CD4-positive, alpha-beta T cell treated with Interleukin-6 for 4 hours (primary cell): ENCODE data around the gene ZNF423.

Source experiments
- DNase-seq: peaks from one replicate; pipeline ENCODE4 v3.0.0-alpha.2; 2020; ENCODE audit warnings: mixed read lengths

ZNF423 gene

DNA sequence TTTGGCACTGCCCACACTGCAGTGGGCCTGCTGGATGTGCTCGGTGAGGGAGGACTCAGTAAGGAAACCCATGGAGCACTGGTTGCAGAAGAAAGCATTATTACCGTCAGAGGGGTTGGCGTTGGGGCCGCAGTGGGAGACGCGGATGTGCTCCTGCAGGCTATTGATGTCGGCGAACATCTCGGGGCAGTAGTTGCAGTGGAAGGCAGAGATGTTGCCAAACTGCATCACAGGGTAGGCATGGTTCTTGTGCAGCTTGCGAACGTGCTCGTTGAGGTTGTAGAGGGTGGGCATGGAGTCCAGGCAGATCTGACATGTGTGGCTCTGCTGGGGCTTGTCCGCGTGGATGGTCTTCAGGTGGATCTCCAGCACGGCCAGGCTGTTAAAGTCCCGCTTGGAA lies 218.4 kb downstream of the ZNF423 start:
- DNase-seq = no peak

DNA sequence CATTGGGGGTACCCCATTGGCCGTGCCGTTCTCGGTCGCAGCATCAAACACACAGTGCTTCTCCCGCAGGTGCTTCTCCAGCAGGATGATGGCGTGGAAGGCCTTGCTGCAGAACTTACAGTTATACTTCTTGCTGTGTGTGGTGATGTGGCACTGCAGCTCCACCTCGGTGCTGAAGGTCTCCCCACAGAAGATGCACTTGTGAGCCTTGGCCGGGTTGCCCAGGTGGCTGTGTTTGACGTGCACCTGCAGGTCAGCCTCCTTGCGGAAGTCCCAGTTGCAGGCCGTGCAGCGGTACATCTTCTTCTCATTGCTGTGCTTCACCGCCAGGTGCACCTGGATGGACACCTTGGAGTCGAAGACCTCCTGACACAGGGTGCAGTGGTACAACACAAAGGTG lies 219.3 kb downstream of the ZNF423 start:
- DNase-seq = no peak

DNA sequence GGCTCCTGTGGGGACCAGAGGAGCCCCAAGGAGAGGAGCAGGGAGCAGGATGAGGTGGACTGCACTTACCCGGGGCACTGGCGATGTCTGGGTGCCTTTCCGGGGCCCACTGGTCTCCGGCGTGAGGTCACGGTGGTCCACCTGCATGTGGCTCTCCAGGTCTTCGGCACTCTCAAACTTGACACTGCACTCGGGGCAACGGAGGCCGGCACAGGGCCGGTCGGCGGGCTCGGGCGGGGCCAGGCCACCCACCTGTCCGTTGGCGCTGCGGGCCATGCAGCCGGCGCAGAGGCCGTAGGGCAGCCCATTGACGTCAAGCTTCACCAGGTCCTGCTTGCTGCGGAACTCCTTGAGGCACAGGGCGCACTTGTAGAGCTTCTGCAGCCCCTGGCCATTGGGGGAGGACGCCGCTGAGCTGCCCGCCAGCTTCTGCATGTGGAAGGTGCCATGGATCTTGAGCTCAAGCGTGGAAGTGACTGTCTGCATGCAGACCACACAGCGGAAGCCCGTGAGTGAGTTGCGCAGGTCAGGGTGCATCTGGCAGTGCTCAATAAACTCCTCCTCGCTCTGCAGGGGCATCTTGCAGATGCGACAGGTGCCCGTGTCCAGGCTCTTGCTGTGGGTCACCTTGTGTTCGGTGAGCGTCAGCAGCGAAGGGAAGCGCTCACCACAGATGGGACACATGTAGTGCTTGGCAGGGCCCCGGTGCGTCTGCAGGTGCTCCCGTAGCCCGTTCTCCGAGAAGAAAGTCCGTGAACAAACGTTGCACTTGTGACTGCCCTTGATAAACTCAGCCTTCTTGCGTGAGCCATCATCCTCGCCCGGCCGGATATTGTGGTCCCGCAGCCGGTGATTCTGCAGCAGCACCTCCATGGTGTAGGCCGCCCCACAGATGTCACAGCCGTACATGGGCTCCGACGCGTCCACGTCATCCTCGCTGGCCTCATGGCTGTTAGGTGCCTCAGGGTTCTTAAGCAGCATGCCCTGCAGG lies 220.0 kb downstream of the ZNF423 start:
- DNase-seq = no peak

DNA sequence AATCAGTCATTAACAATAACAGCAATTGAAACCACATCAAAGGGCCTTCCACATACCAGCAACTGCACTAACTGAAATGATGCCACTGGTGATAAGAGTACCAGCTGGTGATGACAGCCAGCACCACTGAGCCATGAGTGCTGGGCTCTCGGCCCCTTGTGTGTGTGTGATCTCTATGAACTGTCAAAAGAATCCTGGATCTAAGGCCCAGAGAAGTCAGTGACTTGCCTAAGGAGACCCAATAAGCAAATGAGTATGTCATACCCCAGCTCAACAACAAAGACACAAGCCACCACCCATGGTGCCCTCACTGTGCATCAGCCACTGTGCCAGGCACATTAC lies 220.9 kb downstream of the ZNF423 start:
- no peak for DNase-seq

DNA sequence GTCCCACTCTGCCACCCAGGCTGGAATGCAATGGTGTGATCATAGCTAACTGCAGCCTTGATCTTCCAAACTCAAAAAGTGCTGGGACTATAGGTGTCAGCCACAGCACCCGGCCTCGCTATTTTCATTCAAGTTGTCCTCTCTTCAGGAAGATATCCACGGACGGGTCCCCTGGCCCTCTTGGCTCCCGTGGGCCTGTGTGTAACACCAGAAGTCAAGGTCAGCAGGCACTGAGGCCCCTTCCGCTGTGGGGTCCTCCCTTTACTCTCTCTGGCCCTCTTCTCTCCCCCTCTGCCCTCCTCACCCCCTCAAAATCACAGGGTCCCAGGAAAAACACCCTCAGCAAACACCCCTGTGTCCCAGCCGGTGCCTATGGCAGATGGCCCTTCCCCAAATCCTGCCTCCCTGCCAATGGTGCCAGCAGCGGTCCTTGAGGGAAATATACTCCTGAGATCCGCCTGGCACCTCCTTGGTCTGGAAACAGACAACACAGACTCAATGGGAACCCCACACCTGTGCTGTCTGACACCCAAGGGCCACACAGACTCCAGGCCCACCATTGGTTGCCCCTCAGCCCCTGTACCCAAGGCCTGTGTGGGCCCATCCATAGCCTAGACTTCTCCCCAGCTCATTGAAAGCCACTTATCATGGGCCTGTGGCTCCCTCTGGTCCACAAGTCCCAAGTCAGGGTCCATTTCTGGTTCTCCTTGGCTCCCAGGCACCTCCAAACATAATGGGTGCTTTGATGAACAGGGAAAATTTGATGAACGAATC lies 221.5 kb downstream of the ZNF423 start:
- no peak for DNase-seq

DNA sequence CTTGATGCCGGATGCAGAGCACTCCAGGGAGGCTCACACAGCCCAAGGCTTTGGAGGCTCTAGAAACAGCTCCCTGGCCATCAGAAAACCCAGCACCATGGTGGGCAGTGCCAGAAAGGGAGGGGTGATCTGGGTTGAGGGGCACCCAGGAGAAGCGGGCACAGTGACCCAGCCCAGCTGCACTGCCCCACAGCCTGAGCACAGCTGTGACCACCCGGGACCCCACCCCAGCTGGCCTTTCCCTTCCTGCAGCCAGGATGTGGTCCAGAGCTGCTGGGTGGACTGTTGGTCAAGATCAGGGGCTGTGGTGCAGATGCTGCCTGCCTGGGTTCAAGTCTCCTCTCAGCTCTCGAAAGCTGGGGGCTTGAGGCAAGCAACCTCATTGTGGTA lies 223.1 kb downstream of the ZNF423 start:
- no peak for DNase-seq

DNA sequence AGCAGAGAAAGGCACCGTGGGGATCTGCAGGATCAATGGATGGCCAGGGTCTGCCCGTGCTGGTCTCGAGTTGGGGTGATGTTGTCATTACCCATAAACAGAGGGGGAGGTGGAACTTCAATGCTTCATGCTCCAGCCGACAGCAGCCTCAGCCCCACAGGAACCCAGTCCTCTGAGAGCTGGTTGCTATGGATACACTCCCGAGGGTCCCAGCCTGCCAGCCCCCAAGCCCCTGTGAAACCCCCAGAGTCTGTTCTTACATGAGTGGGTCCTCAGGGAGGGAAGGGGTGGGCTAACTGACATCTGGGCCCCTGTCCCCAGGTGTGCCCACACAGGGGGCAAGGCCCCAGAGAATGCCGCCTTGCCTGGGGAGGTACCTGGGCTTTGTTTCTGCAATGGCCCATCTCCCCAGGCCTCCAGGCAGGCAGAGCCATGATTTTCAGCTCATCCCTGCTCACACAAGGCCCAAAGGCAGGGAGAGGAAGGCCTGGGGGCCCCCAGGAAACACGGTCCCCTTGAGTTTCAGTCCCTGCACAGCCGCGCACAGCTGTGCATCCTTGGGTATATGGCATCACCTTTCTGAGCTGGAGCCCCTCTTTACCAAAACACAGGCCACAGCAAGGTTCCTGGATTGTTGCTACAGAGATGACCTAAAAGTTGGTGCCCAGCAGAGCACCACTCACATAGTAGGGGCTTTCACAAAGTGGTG lies 223.7 kb downstream of the ZNF423 start:
- DNase-seq = no peak

DNA sequence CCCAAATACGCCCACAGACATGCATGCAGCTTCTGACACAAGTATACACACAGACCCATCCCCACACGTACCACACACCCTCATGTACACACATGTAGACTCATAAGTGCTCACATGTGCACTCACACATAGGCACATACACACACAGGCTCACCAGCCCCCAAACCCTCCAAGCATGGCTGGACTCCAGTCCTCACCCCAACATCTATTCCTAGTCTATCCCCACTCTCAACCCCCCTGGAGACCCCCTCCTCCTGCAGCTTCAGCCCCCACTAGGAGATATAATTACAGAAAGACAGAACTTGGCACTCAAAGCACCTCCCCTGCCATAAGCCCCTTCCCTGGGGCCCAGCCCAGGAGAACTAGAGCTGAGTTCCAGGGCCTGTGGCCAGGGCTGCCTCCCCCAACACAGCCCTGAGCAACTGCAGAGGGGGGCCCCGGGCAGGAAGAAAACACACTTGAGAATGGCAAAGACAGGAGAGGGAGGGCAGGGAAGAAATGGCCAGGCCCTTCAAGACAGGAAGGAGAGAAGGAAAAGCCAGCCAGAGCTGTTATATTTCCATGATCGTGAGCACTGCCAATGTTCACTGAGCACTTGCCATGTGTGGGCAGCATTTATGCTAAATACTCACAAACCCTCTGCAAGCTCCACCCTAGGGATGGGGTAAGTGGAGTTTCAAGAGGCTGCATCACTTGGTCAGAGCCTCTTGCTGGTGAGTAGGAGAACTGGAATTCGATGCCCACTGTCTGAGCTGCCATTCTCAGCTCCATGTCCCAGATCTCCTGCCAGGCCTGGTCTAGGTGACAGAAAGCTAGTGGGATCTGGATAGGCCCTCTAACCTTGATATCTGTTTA lies 224.5 kb downstream of the ZNF423 start:
- DNase-seq = no peak

DNA sequence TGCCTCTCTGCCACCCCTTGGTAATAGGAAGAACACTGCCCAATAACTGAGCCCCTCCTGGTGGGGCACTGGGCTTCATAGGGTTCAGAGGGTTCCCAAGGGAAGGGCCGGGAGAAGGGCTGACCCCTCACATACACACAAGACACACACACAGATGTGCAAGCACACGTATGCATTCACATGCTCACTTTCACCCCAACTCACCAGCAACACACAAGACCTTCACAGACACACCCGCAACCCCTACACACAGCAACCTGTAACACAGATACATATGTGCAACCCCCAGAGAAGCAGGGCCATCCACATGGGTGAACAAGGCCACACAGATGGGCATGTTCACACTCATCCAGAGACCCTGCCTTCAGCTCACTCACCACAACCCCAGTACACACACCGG lies 225.1 kb downstream of the ZNF423 start:
- no peak for DNase-seq

DNA sequence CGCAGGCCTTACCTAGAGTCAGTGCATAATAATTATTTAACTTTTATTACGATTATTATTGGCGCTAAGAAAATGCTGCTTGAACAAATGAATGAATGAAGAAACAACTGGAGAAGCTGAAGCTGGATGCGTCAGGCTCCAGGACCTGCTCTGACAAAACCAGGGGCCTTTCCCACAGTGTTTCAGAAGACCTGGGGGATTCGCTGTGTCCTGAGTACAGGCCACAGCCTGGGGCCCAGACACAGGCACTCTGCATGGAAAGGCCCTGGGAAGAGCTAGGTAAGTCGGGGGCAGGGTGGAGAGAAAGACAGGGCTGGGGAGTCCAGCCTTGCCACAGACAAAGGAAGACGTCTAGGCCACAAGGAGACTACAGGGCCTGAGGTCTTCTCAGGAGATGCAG lies 226.1 kb downstream of the ZNF423 start:
- DNase-seq = no peak

DNA sequence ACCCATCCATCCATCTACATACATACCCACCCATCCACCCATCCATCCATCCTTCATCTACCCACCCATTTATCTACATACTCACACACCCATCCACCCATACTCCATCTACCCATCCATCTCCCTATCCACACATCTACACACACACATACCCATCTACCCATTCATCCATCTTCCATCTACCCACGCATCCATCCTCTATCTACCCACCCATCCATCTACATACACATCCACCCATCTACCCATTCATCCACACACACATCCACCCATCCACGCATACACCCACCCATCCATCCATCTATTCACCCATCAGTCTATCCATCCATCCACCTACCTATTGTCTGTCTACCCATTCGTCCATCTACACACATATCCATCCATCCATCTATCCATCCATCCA lies 227.8 kb downstream of the ZNF423 start:
- no peak for DNase-seq

DNA sequence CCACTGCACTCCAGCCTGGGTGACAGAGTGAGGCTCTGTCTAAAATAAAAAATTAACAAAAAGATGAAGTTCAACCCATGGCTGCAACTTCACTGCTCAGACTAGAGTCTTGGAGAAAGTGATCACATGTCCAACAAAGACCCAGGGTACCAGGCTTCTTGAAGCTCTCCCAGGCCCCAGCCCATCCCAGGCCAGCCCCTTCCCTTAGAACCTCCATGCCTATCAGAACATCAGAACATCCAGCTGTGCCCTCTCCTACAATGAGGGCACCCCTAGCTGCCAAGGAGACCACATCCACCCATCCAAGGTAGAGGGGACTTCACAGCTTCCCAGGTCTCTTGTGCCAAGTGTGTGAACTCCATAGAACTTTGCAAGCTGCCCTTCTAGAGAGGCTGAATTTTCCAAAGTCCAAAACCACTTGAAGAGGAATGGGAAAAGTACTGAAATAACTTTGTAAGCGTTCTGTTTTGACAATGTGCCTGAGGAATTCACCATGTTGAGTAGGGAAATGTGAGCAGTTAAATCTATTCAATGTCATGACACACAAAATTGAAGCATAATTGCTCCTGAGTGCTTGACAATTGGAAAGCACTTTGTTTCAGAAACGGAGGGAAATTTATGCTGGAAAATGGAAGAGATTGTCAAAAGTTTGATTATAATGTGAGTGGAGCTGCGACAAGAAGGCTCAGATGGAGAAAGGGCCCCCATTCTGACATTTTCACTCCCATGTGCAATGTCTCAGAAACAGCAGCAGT lies 230.4 kb downstream of the ZNF423 start:
- DNase-seq = no peak

DNA sequence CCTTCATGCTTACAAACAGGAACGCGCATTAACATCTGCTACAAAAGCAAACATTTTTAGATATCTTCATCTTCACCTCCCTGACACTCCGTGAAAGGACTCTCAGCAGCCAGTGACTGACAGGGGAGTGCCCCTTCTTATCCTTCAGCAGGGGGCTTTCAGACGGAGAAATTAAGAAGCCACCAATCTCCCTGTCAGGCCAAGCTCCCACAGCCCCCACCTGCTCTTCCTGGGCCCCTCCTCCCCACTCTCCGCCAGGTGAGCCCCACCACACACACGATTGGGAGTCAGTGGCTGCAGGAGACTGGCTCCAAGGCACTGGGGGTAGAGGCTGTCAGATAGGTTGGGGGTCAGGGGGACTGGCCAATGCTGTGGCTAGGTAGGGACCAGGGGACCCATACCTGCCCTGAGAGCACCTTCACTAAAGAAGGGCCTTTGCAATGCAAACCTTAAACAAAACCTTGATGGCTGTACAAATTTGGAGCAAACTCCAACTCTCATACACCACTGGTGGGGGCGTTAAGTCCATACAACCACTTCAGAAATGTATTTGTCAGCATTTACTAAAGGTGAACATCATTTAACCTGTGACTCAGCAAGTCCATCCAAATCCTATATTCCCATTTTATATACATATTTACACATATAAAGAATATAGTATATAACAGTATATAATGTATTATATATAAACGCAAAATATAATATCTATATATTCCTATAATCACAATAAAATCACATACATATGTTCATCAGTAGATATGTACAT lies 232.2 kb downstream of the ZNF423 start:
- no peak for DNase-seq

DNA sequence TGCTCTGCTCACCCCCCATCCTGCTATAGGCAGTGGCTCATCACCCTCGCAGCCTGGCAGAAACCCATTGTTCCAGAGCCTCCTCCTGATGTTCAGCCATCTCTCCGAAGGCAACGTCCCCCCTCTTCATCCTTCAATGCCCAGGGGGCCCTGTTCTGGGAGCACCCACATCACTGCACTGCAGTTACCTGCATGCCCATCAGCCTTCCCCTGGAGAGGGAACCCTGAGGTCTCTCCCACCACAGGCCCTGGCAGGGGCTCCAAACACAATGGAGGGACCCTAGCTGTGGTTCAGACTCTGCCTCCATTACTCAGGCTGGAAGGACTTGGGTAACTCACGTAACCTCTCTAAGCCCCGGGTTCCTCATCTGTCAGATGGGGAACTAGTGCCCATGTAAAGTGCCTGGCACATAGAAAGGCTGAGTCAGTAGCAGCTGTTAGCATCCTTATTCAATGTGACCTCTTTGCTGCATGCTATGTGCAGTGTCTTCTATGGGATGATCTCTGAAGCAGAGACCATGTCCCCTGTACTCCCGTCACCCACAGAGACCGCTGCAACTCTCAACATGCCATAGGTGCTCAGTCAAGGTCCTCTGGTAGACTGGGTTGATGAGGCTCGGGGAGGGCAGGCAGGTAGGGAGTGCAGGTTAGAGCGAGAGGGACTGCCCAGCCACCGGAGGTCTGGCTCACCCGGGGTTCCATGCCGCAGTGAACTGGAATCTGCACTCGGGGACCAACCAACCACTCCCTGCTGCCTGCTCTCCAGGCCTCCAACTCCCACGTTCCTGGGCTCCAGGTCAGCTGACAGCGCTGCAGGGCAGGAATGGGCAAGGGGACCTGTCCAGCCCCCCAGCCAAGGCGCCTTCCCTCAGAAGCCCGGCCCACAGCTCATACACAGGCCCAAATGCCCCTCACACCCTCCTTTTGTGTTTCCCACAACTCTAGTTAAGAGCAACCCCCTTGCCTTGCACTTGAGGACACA lies 233.2 kb downstream of the ZNF423 start:
- DNase-seq = no peak

DNA sequence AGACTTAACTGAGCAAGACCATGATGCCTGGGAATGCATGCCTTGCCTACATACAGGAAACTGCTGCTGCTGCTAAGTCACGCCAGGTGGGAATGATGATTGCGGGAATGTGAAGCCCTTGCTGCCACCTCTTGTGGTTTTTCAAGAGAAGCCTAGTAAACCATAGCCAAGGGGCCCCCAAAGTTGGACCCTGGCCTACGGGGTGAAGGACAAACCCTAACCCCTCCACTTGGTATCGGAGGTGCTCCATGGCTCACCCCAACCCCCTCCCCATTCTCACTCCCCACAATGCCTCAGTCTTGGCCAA lies 233.9 kb downstream of the ZNF423 start:
- no peak for DNase-seq

DNA sequence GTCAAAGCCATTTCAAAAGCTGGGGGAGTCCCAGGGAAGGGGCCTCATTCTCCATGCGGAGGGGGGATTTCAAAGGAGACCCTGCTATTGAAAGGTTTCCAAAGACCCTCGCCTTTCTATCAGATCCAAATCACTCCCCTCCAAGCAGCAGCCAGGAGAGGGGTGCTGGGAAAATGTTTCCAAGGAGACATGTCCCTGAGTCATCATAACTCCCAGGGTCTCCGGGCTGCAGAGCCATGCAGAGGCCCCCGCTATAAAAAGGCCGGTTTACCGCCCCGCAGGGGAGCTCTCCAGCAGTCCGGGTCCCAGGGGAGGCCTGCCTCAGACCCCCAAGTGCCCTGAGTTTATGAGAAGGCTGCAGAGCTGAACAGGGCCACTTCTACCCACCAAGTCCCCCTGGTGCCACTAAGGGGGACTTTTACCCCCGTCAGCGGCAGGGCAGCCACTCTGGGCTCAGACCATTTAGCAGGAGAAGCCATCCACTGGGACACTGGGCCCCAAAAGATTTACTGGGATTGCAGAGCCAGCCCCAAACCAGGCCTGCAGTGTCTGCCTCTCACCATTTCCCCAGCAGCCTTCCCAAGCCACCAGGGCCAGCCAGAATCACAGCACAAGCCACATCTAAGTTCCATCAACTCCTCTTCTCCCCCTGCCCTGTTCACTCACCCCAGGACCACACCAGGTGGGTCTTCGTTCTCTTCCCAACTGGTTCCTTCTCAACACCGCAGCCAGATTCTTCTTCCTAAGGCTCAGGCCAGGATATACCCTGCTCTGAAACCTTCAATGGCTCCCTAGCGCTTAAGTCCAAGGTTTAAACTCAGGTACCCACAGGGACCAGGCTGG lies 234.4 kb downstream of the ZNF423 start:
- no peak for DNase-seq

DNA sequence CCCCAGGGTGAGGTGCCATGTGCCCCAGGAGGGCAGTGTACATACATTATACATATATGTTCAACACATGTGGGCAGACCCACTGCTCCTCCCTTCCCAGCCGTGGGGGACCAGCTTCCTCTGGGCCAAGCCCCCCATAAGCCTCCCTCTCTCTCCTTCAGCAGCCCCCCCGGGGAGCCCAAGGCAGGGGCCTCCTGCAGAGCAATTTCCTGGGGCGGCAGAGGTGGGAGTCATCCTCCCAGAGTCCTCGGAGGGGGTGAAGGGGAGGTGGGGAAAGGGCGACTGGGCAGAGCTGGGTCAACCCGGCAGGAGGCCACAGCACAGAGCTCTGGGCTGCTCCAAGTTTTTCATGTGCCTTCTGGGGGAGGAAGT lies 235.1 kb downstream of the ZNF423 start:
- no peak for DNase-seq

DNA sequence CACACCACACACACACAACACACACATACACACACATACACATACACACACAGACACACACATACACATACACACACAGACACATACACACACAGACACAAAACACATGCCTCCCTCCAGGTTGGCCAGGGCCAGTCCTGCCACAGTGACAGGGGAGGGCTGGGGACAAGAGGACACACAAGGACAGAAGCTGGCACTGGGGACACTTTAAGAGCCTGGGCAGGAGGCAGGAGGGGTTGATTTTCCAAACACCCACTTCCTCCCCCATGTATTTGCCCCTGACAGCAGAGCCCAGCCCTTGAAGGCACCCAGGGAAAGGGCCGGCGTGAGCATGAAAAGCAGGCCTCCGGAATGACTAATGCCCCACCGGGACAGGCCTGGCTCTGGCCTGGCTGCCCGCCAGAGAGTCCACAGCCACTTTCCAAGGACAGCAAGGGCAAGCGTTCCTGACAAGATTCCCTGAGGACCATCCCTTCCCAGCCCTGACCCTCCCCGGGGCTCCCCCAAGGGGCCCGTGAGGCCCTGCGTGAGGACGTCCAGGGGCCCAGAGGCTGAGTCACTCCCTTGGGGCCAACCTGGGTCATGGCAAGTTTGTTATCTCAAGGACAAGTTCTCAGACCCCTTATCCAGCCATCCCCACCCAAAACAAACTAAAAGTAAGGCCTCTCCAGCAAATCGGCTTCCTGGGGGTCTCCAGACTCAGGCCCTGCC lies 235.6 kb downstream of the ZNF423 start:
- no peak for DNase-seq
